HUES48 (cell line): Measurements from ENCODE around the gene IFIT2.

ENCODE experiments used
- H3K27ac ChIP-seq: one replicate; pipeline ENCODE4 v1.7.0; 2013; ENCODE audit warnings: low read depth, low read length, inconsistent platforms
- H3K27me3 ChIP-seq: 2 replicates; pipeline ENCODE4 v1.6.1; 2013; ENCODE audit warnings: mild to moderate bottlenecking, low read length; ENCODE audit not compliant: control insufficient read depth, insufficient read depth
- H3K36me3 ChIP-seq: 2 replicates; pipeline ENCODE4 v1.6.1; 2013; ENCODE audit warnings: low read length; ENCODE audit not compliant: control insufficient read depth, insufficient read depth
- H3K4me1 ChIP-seq: 2 replicates; pipeline ENCODE4 v1.6.1; 2013; ENCODE audit warnings: mild to moderate bottlenecking, low read length; ENCODE audit not compliant: control insufficient read depth, insufficient read depth
- H3K4me3 ChIP-seq: 2 replicates; pipeline ENCODE4 v1.5.1; 2013; ENCODE audit warnings: mild to moderate bottlenecking, low read depth, low read length
- H3K9ac ChIP-seq: 2 replicates; pipeline ENCODE4 v1.6.1; 2013; ENCODE audit warnings: mild to moderate bottlenecking, low read depth, low read length, moderate library complexity
- H3K9me3 ChIP-seq: 2 replicates; pipeline ENCODE4 v1.6.1; 2013; ENCODE audit warnings: low read length; ENCODE audit not compliant: control insufficient read depth, insufficient read depth

IFIT2 gene

DNA sequence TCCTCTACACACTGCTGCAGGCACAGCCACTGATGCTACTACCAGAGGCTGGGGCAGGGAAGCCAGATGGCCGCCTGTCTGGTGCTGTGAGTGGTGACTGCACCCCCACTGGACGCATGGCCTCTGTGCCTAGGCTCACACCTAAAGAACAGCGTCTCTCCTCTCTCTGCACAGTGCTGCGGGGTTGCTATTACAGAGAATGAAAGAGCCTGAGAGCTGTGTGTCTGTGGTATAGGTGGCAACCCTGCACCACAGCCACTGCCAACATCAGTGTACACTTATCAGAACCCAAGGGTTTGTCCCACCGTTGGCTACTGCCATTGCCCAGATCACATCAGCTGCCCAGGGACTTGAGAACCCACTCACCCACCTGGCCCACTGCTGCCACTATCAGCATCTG, 4.1 kb upstream of the IFIT2 start:
- Histone ChIP-seq H3K27ac (no peak overlapping the region), H3K4me3 (no peak overlapping the region), H3K36me3 (no peaks in the 10 kb centered on the region), H3K27me3 (no peaks in the 10 kb centered on the region), H3K9ac (no peak overlapping the region), H3K4me1 (peaks cover 14% of the 10 kb centered on the region), H3K9me3 (no peaks in the 10 kb centered on the region)

DNA sequence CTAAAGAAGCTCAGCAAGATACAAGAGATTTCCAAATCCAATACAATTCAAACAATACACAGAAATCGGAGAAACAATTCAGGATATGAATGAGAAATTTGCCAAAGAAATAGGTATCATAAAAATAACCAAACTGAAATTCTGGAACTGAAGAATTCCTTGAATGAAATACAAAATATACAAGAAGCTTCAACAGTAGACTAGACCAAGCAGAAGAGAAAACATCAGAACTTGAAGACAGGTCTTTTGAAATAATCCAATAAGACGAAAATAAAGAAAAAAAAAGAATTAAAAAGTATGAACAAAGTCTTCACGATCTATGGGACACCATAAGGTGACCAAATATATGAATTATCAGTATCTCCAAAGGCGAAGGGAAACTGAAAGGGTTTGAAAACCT, 2.8 kb upstream of the IFIT2 start:
- Histone ChIP-seq H3K9ac (no peak overlapping the region), H3K4me3 (no peak overlapping the region), H3K27ac (no peak overlapping the region), H3K36me3 (no peaks in the 10 kb centered on the region), H3K4me1 (peaks cover 14% of the 10 kb centered on the region), H3K9me3 (no peaks in the 10 kb centered on the region), H3K27me3 (no peaks in the 10 kb centered on the region)

DNA sequence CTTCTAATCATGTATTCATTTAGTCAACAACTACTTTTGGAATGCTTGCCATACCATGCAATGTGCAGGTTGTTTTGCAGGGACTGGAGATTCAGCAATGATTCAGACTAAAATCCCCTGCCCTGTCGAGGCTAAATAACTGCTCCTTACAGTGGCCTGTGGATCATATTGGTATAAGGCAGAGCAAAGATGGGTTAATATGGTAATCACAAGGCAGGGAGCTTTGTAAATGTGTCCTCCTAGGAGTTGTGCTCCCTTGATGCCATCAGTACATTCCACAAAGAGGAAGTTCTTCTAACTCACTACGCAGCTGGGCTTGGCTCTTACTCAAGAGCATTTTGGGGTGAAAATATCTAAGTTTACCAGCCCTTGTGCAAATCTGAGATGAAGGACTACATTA, 614 bp upstream of the IFIT2 start:
- H3K27ac ChIP-seq = no peak overlapping the region
- no peaks in the 10 kb centered on the region for H3K27me3 ChIP-seq
- no peak overlapping the region for H3K4me3 ChIP-seq
- no peaks in the 10 kb centered on the region for H3K36me3 ChIP-seq
- H3K4me1 ChIP-seq = peaks cover 14% of the 10 kb centered on the region
- no peaks in the 10 kb centered on the region for H3K9me3 ChIP-seq
- no peak overlapping the region for H3K9ac ChIP-seq

DNA sequence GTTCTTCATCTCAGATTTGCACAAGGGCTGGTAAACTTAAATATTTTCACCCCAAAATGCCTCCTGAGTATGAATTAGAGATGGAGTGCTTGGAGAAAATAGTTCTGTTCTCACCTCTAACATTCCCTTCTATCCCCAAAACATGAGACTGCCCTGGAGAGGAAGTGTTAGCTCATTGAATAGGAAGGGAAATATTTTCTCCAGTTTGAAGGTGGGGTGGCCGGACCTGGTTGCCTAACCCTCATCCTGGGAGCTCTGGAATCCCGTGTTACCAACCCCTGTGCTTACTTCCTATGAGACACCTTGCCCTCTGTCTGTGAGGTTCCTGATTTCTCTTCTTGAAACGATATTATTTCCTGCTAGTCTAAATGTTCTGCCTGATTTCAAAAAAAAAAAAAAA, 779 bp downstream of the IFIT2 start:
- H3K36me3 ChIP-seq = no peaks in the 10 kb centered on the region
- no peak overlapping the region for H3K9ac ChIP-seq
- no peaks in the 10 kb centered on the region for H3K27me3 ChIP-seq
- H3K4me1 ChIP-seq = peaks cover 14% of the 10 kb centered on the region
- no peak overlapping the region for H3K4me3 ChIP-seq
- no peak overlapping the region for H3K27ac ChIP-seq
- H3K9me3 ChIP-seq = no peaks in the 10 kb centered on the region

DNA sequence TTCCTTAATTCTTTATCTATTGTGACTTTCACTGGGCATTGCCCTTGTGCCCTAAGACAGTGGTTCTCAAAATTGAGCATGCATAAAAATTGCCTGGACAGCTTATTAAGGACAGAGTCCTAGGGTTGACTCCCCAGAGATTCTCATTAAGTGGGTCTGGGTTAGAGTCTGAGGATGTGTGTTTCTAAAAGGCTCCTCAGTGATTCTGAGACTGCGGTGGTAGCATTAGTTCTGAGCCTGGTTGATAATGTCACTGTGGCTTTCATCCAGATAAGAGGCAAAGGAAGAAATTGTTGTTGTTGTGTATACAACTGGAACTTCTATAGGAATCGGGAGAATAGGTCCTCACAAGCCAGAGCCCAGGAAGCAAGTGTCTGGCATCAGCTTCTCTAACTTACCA, 1.3 kb downstream of the IFIT2 start:
- Histone ChIP-seq H3K36me3 (no peaks in the 10 kb centered on the region), H3K4me1 (peaks cover 14% of the 10 kb centered on the region), H3K4me3 (no peak overlapping the region), H3K27ac (no peak overlapping the region), H3K9me3 (no peaks in the 10 kb centered on the region), H3K9ac (no peak overlapping the region), H3K27me3 (no peaks in the 10 kb centered on the region)

DNA sequence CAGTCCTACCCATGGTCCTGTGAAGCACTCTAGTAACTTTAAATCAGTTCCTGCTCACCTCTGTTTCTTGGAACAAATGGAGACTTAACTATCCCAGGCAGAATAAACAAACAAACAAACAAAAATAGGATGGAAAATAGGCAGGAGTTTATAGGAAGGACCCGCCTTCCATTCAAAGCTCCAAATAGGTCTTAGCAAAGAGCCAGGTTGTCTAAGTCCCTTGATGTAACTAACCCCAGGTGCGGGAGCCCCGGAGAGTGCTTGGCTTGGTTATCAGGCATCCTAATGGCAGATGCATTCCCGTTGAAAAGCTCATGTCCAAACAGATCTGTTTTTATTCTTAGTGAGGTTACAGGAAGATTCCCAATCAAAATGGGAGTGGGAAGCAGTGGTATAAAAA, 2.2 kb downstream of the IFIT2 start:
- Histone ChIP-seq H3K36me3 (no peaks in the 10 kb centered on the region), H3K27me3 (no peaks in the 10 kb centered on the region), H3K9ac (no peak overlapping the region), H3K27ac (no peak overlapping the region), H3K9me3 (no peaks in the 10 kb centered on the region), H3K4me1 (peaks cover 14% of the 10 kb centered on the region), H3K4me3 (no peak overlapping the region)

DNA sequence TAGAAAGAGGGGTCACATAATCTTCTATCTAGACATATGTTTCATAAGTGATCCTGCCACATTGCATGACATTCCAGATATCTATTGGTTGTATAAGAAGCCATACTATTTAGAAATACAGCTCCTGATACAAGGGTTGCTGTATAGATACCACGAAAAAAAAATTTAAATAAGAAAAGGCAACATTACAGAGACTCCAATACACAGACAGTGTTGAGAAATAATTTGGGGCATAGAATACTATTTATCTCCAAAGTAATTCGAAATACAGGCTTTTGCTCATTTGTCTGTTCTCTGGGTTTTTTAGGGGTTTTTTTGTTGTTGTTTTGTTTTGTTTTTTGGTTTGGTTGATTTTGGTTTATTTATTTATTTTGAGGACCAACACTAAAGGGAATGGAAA, 2.6 kb downstream of the IFIT2 start:
- Histone ChIP-seq H3K4me1 (peaks cover 14% of the 10 kb centered on the region), H3K36me3 (no peaks in the 10 kb centered on the region), H3K4me3 (no peak overlapping the region), H3K27ac (no peak overlapping the region), H3K9me3 (no peaks in the 10 kb centered on the region), H3K9ac (no peak overlapping the region), H3K27me3 (no peaks in the 10 kb centered on the region)

DNA sequence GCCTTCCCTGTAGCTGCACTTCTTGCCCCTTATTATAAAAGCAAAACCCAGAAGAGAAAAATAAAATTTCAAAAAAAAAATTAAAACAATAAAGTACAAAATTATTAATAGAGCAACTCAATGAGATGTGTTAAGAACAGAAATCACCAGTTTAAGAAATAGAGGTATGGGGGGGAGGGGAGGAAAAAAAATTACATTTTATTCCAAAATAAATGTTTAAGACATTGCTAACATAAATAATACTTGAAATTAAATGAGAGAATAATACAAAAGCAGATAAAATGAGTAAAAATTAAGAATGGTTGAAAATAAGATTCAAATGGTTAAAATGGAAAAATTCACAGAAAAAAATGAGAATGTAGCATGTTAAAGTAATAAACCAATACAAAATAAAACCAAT, 3.1 kb downstream of the IFIT2 start:
- Histone ChIP-seq H3K9me3 (no peaks in the 10 kb centered on the region), H3K27me3 (no peaks in the 10 kb centered on the region), H3K27ac (no peak overlapping the region), H3K36me3 (no peaks in the 10 kb centered on the region), H3K9ac (no peak overlapping the region), H3K4me3 (no peak overlapping the region), H3K4me1 (peaks cover 14% of the 10 kb centered on the region)

DNA sequence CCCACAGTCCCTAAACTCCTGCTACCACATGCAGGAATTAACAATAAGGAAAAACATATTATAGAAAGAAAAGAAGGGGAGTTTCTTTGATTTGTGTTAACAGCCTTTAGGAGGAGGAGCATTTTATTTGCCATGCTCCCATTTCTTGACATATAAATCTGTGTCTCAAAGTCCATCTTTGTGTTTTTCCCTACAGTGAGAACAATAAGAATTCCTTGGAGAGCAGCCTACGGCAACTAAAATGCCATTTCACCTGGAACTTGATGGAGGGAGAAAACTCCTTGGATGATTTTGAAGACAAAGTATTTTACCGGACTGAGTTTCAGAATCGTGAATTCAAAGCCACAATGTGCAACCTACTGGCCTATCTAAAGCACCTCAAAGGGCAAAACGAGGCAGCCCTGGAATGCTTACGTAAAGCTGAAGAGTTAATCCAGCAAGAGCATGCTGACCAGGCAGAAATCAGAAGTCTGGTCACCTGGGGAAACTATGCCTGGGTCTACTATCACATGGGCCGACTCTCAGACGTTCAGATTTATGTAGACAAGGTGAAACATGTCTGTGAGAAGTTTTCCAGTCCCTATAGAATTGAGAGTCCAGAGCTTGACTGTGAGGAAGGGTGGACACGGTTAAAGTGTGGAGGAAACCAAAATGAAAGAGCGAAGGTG, 4.1 kb downstream of the IFIT2 start:
- Histone ChIP-seq H3K27me3 (no peaks in the 10 kb centered on the region), H3K27ac (no peak overlapping the region), H3K36me3 (no peaks in the 10 kb centered on the region), H3K9ac (no peak overlapping the region), H3K4me1 (peaks cover 18% of the 10 kb centered on the region), H3K4me3 (no peak overlapping the region), H3K9me3 (no peaks in the 10 kb centered on the region)

DNA sequence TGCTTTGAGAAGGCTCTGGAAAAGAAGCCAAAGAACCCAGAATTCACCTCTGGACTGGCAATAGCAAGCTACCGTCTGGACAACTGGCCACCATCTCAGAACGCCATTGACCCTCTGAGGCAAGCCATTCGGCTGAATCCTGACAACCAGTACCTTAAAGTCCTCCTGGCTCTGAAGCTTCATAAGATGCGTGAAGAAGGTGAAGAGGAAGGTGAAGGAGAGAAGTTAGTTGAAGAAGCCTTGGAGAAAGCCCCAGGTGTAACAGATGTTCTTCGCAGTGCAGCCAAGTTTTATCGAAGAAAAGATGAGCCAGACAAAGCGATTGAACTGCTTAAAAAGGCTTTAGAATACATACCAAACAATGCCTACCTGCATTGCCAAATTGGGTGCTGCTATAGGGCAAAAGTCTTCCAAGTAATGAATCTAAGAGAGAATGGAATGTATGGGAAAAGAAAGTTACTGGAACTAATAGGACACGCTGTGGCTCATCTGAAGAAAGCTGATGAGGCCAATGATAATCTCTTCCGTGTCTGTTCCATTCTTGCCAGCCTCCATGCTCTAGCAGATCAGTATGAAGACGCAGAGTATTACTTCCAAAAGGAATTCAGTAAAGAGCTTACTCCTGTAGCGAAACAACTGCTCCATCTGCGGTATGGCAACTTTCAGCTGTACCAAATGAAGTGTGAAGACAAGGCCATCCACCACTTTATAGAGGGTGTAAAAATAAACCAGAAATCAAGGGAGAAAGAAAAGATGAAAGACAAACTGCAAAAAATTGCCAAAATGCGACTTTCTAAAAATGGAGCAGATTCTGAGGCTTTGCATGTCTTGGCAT, 4.8 kb downstream of the IFIT2 start:
- H3K9me3 ChIP-seq = no peaks in the 10 kb centered on the region
- H3K27me3 ChIP-seq = no peaks in the 10 kb centered on the region
- H3K36me3 ChIP-seq = no peaks in the 10 kb centered on the region
- H3K9ac ChIP-seq = no peak overlapping the region
- H3K27ac ChIP-seq = no peak overlapping the region
- no peak overlapping the region for H3K4me3 ChIP-seq
- H3K4me1 ChIP-seq = peaks cover 11% of the 10 kb centered on the region

DNA sequence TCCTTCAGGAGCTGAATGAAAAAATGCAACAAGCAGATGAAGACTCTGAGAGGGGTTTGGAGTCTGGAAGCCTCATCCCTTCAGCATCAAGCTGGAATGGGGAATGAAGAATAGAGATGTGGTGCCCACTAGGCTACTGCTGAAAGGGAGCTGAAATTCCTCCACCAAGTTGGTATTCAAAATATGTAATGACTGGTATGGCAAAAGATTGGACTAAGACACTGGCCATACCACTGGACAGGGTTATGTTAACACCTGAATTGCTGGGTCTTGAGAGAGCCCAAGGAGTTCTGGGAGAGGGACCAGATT, 5.4 kb downstream of the IFIT2 start:
- H3K27me3 ChIP-seq = no peaks in the 10 kb centered on the region
- no peak overlapping the region for H3K4me3 ChIP-seq
- no peak overlapping the region for H3K27ac ChIP-seq
- peaks cover 5% of the 10 kb centered on the region; the same call in 1 of the 2 replicates for H3K4me1 ChIP-seq
- no peaks in the 10 kb centered on the region for H3K36me3 ChIP-seq
- H3K9me3 ChIP-seq = no peaks in the 10 kb centered on the region
- no peak overlapping the region for H3K9ac ChIP-seq
